MCF 10A (cell line): ENCODE data around the gene MRPS34. TPM values are rescaled to one million over a fixed set of nuclear protein-coding genes. Genes with fewer than 3 reads are reported as not detected.

Experiments
- BruUV-seq: library from RNA; stranded (reverse); fragments of 400-500 nt; replicated peaks from 2 replicates; lab custom pipeline; 2021; lab: Mats Ljungman, UMichigan
- CTCF ChIA-PET: fragments of 300-600 bp; sonication (Branson Sonifier 250); formaldehyde crosslinking; extraction: SDS; loops from one replicate; lab custom pipeline; 2021; ENCODE audit warnings: antibody characterized with exemption, inconsistent platforms; lab: Yijun Ruan, JAX
- POLR2A ChIA-PET: fragments of 300-600, 350-650 bp; sonication (Branson Sonifier 250); formaldehyde crosslinking; extraction: SDS; loops from one replicate; lab custom pipeline; 2020; ENCODE audit warnings: antibody characterized with exemption, inconsistent platforms; lab: Yijun Ruan, JAX
- DNase-seq: peaks from one replicate; pipeline ENCODE4 v3.0.0-alpha.2; 2018; ENCODE audit not compliant: unreplicated experiment
- H3K27ac Mint-ChIP-seq: one replicate; pipeline ENCODE4 v1.8.0; 2022; ENCODE audit warnings: mild to moderate bottlenecking, low read depth, mixed read lengths; ENCODE audit not compliant: unreplicated experiment
- H3K27me3 Mint-ChIP-seq: one replicate; pipeline ENCODE4 v1.8.0; 2022; ENCODE audit warnings: mixed read lengths; ENCODE audit not compliant: insufficient read depth, unreplicated experiment
- H3K36me3 Mint-ChIP-seq: one replicate; pipeline ENCODE4 v1.8.0; 2022; ENCODE audit warnings: mild to moderate bottlenecking, moderate library complexity, mixed read lengths; ENCODE audit not compliant: insufficient read depth, unreplicated experiment
- H3K4me1 Mint-ChIP-seq: one replicate; pipeline ENCODE4 v1.8.0; 2022; ENCODE audit warnings: mixed read lengths; ENCODE audit not compliant: insufficient read depth, unreplicated experiment
- H3K4me3 Mint-ChIP-seq: one replicate; pipeline ENCODE4 v1.8.0; 2022; ENCODE audit warnings: mild to moderate bottlenecking, moderate library complexity, mixed read lengths; ENCODE audit not compliant: unreplicated experiment
- H3K9me3 Mint-ChIP-seq: one replicate; pipeline ENCODE4 v1.8.0; 2022; ENCODE audit warnings: mixed read lengths; ENCODE audit not compliant: unreplicated experiment
- intact Hi-C: fragments of 100-400 bp; cut with micrococcal nuclease; formaldehyde crosslinking; loops from 2 replicates; pipeline ENCODE4 v1.14.1; 2022
- total RNA-seq: library from RNA; stranded (reverse); gene quantifications from 2 replicates; pipeline ENCODE4 v1.2.3, GENCODE V29; 2022
- TF ChIP-seq, protein P1 (sequence below): fragments of 200-600 bp; IDR thresholded peaks from one replicate; pipeline ENCODE4 v1.8.0; 2022; ENCODE audit warnings: antibody characterized with exemption, mild to moderate bottlenecking; ENCODE audit not compliant: unreplicated experiment

Gene MRPS34
- total RNA-seq, 1 experiment from 2014 or later, result 102 TPM

DNA sequence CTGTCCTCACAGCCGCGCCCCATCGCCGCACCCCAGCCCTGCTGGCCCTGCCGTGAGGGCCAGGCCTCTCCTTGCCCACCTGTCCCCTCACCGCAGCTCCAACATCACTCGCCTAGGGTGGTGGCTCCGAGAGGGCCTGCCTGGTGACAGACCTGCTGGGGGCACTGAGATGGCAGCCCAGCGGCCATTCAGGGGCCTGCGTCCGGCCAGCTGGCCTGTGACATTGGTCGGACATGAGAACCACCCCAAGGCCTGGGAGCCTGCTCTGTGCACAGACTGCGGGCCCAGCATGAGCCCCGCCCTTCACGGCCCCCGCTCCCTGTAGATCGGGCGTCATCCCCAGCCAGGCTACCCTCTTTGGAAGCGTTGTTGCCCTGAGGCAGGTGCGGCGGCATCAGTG, 13.4 kb downstream of the MRPS34 start:
- intact Hi-C loops, result no loop called here
- ChIA-PET CTCF (no interaction called here), POLR2A (no interaction called here)
- Mint-ChIP-seq H3K9me3 (no peaks in the 10 kb centered on the region), H3K4me1 (peaks cover 11% of the 10 kb centered on the region), H3K27ac (no peak overlapping the region), H3K36me3 (peaks cover 42% of the 10 kb centered on the region), H3K4me3 (no peak overlapping the region), H3K27me3 (no peaks in the 10 kb centered on the region)
- DNase-seq, result no peak
- BruUV-seq, result no TSS peak
- TF ChIP-seq, protein P1, sequence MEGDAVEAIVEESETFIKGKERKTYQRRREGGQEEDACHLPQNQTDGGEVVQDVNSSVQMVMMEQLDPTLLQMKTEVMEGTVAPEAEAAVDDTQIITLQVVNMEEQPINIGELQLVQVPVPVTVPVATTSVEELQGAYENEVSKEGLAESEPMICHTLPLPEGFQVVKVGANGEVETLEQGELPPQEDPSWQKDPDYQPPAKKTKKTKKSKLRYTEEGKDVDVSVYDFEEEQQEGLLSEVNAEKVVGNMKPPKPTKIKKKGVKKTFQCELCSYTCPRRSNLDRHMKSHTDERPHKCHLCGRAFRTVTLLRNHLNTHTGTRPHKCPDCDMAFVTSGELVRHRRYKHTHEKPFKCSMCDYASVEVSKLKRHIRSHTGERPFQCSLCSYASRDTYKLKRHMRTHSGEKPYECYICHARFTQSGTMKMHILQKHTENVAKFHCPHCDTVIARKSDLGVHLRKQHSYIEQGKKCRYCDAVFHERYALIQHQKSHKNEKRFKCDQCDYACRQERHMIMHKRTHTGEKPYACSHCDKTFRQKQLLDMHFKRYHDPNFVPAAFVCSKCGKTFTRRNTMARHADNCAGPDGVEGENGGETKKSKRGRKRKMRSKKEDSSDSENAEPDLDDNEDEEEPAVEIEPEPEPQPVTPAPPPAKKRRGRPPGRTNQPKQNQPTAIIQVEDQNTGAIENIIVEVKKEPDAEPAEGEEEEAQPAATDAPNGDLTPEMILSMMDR, result no peak

DNA sequence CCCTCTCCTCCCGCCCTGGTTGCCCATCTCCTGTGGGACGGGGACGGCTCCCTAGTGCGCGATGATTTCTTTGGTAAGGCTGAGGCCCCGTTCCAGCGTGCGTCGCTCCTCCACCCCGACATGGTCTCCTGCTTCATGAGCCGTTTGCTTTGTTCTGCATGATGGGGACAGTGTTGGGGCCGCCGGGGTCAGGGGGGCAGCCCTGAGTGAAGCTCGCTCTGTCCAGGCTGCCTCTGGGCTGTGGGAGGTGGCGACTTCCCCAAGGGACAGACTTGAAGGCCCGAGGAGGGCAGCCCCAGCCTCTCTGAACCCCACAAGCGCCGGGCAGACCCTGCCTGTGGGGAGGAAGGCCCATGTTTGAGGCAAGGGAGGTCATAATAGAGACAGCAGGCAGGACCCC, 14.0 kb downstream of the MRPS34 start:
- TF ChIP-seq, protein P1, result no peak
- no peaks in the 10 kb centered on the region for H3K27me3 Mint-ChIP-seq
- BruUV-seq, result no TSS peak
- no peak for DNase-seq
- POLR2A ChIA-PET, result no interaction called here
- H3K4me1 Mint-ChIP-seq, result peaks cover 12% of the 10 kb centered on the region
- CTCF ChIA-PET, result no interaction called here
- intact Hi-C loops, result no loop called here
- H3K4me3 Mint-ChIP-seq, result no peak overlapping the region
- H3K36me3 Mint-ChIP-seq, result peaks cover 38% of the 10 kb centered on the region
- no peaks in the 10 kb centered on the region for H3K9me3 Mint-ChIP-seq
- H3K27ac Mint-ChIP-seq, result no peak overlapping the region

DNA sequence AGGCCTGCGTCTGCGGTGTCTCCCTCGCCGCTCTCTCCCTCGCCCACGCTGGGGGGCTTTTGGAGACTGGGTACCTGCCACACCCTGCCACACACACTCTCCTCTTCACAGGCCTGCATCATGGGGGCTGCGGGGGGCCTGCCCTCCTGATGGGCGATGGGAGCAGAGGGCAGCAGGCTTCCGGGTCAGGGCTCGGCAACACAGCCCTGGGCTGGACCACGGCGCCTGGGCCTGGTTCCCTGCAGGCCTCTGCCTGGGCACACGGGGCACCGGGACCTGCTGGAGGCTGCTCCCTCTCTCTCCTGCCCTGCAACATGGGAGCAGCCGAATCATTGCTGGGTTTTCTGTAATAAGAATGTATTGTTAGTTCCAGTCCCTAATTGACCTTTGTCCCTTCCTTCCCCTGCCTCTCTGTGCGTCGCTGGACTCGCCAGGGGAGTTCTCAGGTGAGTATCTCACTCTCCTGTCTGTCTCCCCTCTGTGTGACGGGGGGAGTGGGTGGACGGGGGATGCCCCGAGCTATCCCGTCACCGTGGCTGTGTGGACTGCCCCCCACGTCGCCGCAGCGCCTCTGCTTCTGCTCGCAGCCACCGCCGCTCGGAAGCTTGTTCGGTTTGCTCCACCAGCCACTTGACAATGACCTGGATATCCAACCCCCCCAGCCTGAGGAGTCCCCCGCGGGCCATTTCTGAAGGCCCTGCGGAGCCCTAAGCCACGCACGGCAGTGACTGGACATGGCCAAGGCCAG, 15.0 kb downstream of the MRPS34 start:
- Mint-ChIP-seq H3K4me1 (peaks cover 12% of the 10 kb centered on the region), H3K9me3 (no peaks in the 10 kb centered on the region), H3K4me3 (no peak overlapping the region), H3K36me3 (peaks cover 41% of the 10 kb centered on the region), H3K27me3 (no peaks in the 10 kb centered on the region), H3K27ac (no peak overlapping the region)
- POLR2A ChIA-PET, result no interaction called here
- DNase-seq, result no peak
- TF ChIP-seq, protein P1, result no peak
- CTCF ChIA-PET, result interaction anchor here (0.5 to 0.8 kb wide), 2 partner anchors 16 to 66 kb away, joined by 3 read pairs; no protein-coding TSS in a partner anchor
- BruUV-seq, result no TSS peak
- intact Hi-C loops, result no loop called here

DNA sequence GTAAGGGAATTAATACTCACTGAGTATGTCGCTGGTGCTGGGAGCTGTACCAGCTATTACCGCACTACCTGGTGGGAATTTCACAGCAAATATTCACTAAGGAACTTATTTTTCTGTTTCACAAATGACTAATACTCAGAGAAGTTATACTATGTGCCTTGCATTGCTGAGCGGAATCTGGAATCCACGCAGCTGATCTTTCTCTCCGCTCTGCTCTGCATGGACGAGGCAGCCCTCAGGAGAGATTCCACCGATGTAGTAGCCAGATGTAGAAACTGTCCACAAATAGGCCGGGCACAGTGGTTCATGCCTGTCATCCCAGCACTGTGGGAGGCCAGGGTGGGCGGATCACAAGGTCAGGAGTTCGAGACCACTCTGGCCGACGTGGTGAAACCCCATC, 18.7 kb downstream of the MRPS34 start:
- CTCF ChIA-PET, result interaction anchor here (0.6 to 1.6 kb wide), 4 partner anchors 31 to 340 kb away, joined by 3 to 6 read pairs (median 5); no protein-coding TSS in a partner anchor
- DNase-seq, result no peak
- no TSS peak for BruUV-seq
- Mint-ChIP-seq H3K4me1 (peaks cover 12% of the 10 kb centered on the region), H3K27ac (peak overlapping the region; percentile 64), H3K36me3 (peaks cover 45% of the 10 kb centered on the region), H3K9me3 (no peaks in the 10 kb centered on the region), H3K27me3 (no peaks in the 10 kb centered on the region), H3K4me3 (no peak overlapping the region)
- intact Hi-C loops, result loop anchor here (1.0 kb wide), 1 partner anchor 8 kb away; no protein-coding TSS in a partner anchor
- POLR2A ChIA-PET, result interaction anchor here (0.6 to 3.8 kb wide), 7 partner anchors 8 to 1158 kb away, joined by 4 to 30 read pairs (median 20); partner anchors contain the start of genes EME2, FLYWCH1, MAPK8IP3 and MRPS34
- TF ChIP-seq, protein P1, result no peak
